HepG2 (cell line): ENCODE measurements around the gene SPSB1. TPM values are rescaled to one million over a fixed set of nuclear protein-coding genes. Genes with fewer than 3 reads are reported as not detected.

ENCODE experiments used
- EEA1 ChIP-seq: sonication (generic); formaldehyde crosslinking; IDR thresholded peaks from 2 replicates; pipeline ENCODE4 v1.5.1; 2020; ENCODE audit warnings: mild to moderate bottlenecking, missing genetic modification reagents, borderline replicate concordance
- polyA plus RNA-seq, 8 experiments: library from polyadenylated mRNA; depleted of rRNA in 3 of 8; stranded (reverse) in 7 of 8; unstranded in 1 of 8; fragments of >200 nt; fragmentation: Illumina TruSeq in 4 of 8; extraction: Trizol in 4 of 8; gene quantifications; 2 replicates each; pipeline versions ENCODE4 v1.2.1 to v1.2.3, GENCODE V29; 2011 to 2016; ENCODE audit warnings: low read depth in 4 of 8, missing spikeins in 1 of 8, mixed read lengths in 1 of 8; ENCODE audit not compliant: insufficient read depth in 1 of 8
- total RNA-seq, 5 experiments: library from RNA; depleted of rRNA; stranded (reverse); fragments of >200 nt; fragmentation: Illumina TruSeq; extraction: Trizol; gene quantifications; 2 replicates each; pipeline ENCODE4 v1.2.3, GENCODE V29; 2016; ENCODE audit warnings: low read depth in 1 of 5
- TF ChIP-seq, protein P1 (sequence below): sonication (generic); formaldehyde crosslinking; IDR thresholded peaks from 2 replicates; pipeline ENCODE4 v1.4.0; 2020; ENCODE audit warnings: mild to moderate bottlenecking, missing genetic modification reagents
- TF ChIP-seq, protein P2 (sequence below): sonication (generic); formaldehyde crosslinking; IDR thresholded peaks from 2 replicates; pipeline ENCODE4 v1.5.0; 2020; ENCODE audit warnings: missing genetic modification reagents, mild to moderate bottlenecking, borderline replicate concordance
- TF ChIP-seq, protein P3 (sequence below): sonication (generic); formaldehyde crosslinking; IDR thresholded peaks from 2 replicates; pipeline ENCODE4 v1.5.1; 2020; ENCODE audit warnings: mild to moderate bottlenecking, missing genetic modification reagents, borderline replicate concordance

The SPSB1 gene
- total and polyA plus RNA-seq, 2 of the 13 experiments (the other 11 are each of a cell fraction or from before 2014, with no cell fraction given): 5.0 to 8.0 TPM

DNA sequence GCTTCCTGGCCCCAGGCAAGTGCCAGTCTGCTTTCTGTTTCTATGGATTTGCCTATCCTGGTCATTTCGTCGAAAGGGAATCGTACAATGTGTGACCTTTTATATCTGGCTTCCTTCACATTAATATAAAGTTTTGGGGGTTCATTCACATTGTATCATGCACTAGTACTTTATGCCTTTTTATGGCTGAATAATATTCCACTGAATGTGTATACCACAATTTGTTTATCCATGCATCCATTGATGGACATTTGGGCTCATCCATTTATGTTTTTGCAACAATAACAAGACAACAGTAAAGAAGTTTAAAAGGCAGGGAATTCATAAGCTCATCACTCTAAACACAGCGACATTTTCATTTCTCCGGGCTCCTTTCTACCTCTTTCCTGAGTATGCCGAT lies 50.6 kb downstream of the SPSB1 start (continued):
- TF ChIP-seq, protein P1, sequence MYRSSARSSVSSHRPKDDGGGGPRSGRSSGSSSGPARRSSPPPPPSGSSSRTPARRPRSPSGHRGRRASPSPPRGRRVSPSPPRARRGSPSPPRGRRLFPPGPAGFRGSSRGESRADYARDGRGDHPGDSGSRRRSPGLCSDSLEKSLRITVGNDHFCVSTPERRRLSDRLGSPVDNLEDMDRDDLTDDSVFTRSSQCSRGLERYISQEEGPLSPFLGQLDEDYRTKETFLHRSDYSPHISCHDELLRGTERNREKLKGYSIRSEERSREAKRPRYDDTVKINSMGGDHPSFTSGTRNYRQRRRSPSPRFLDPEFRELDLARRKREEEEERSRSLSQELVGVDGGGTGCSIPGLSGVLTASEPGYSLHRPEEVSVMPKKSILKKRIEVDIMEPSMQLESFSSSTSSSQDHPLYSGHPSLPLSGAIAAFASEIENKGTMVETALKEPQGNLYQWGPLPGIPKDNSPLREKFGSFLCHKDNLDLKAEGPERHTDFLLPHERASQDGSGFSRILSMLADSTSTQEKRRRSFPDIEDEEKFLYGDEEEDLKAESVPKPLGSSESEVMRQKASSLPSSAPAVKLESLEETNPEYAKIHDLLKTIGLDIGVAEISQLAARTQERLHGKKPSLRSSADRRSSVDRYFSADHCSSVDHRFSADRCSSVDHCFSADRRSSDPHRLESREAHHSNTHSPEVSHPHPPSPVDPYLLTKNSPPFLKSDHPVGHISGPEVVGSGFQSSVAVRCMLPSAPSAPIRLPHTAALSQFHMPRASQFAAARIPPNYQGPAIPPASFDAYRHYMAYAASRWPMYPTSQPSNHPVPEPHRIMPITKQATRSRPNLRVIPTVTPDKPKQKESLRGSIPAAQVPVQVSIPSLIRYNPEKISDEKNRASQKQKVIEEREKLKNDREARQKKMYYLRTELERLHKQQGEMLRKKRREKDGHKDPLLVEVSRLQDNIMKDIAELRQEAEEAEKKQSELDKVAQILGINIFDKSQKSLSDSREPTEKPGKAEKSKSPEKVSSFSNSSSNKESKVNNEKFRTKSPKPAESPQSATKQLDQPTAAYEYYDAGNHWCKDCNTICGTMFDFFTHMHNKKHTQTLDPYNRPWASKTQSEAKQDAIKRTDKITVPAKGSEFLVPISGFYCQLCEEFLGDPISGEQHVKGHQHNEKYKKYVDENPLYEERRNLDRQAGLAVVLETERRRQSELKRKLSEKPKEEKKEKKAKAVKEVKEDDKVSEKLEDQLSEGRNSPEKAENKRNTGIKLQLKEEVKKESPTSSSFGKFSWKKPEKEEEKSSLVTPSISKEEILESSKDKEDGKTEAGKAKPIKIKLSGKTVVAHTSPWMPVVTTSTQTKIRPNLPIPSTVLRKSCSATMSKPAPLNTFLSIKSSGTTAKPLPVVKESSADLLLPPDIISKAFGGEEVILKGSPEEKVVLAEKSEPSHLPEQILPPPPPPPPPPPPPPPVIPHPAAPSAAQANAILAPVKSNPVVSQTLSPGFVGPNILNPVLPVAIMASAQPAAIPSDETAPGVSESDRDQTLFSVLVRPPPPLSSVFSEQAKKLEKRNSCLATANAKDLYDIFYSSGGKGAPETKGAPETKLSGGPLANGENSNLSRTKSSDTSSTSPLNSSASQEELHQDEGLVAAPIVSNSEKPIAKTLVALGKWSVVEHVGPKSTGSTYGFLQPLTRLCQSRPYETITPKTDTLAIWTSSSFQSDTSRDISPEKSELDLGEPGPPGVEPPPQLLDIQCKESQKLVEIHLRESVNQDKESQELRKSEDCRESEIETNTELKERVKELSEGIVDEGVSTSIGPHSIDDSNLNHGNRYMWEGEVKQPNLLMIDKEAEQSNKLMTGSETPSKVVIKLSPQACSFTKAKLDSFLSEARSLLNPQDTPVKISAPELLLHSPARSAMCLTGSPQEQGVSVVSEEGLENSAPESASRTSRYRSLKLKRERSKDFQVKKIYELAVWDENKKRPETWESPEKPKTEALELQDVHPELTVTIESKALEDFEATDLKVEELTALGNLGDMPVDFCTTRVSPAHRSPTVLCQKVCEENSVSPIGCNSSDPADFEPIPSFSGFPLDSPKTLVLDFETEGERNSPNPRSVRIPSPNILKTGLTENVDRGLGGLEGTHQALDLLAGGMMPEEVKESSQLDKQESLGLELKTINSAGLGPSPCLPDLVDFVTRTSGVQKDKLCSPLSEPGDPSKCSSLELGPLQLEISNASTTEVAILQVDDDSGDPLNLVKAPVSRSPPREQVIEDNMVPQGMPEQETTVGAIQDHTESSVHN: no peak
- TF ChIP-seq, protein P2, sequence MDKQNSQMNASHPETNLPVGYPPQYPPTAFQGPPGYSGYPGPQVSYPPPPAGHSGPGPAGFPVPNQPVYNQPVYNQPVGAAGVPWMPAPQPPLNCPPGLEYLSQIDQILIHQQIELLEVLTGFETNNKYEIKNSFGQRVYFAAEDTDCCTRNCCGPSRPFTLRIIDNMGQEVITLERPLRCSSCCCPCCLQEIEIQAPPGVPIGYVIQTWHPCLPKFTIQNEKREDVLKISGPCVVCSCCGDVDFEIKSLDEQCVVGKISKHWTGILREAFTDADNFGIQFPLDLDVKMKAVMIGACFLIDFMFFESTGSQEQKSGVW: no peak
- TF ChIP-seq EEA1: no peak
- TF ChIP-seq, protein P3, sequence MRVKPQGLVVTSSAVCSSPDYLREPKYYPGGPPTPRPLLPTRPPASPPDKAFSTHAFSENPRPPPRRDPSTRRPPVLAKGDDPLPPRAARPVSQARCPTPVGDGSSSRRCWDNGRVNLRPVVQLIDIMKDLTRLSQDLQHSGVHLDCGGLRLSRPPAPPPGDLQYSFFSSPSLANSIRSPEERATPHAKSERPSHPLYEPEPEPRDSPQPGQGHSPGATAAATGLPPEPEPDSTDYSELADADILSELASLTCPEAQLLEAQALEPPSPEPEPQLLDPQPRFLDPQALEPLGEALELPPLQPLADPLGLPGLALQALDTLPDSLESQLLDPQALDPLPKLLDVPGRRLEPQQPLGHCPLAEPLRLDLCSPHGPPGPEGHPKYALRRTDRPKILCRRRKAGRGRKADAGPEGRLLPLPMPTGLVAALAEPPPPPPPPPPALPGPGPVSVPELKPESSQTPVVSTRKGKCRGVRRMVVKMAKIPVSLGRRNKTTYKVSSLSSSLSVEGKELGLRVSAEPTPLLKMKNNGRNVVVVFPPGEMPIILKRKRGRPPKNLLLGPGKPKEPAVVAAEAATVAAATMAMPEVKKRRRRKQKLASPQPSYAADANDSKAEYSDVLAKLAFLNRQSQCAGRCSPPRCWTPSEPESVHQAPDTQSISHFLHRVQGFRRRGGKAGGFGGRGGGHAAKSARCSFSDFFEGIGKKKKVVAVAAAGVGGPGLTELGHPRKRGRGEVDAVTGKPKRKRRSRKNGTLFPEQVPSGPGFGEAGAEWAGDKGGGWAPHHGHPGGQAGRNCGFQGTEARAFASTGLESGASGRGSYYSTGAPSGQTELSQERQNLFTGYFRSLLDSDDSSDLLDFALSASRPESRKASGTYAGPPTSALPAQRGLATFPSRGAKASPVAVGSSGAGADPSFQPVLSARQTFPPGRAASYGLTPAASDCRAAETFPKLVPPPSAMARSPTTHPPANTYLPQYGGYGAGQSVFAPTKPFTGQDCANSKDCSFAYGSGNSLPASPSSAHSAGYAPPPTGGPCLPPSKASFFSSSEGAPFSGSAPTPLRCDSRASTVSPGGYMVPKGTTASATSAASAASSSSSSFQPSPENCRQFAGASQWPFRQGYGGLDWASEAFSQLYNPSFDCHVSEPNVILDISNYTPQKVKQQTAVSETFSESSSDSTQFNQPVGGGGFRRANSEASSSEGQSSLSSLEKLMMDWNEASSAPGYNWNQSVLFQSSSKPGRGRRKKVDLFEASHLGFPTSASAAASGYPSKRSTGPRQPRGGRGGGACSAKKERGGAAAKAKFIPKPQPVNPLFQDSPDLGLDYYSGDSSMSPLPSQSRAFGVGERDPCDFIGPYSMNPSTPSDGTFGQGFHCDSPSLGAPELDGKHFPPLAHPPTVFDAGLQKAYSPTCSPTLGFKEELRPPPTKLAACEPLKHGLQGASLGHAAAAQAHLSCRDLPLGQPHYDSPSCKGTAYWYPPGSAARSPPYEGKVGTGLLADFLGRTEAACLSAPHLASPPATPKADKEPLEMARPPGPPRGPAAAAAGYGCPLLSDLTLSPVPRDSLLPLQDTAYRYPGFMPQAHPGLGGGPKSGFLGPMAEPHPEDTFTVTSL: no peak
